ENCODE data around the gene ME2. TPM values are rescaled to one million over a fixed set of nuclear protein-coding genes. Genes with fewer than 3 reads are reported as not detected.

Gene ME2
- total RNA-seq, 1 experiment from 2014 or later, result 49.4 TPM

DNA sequence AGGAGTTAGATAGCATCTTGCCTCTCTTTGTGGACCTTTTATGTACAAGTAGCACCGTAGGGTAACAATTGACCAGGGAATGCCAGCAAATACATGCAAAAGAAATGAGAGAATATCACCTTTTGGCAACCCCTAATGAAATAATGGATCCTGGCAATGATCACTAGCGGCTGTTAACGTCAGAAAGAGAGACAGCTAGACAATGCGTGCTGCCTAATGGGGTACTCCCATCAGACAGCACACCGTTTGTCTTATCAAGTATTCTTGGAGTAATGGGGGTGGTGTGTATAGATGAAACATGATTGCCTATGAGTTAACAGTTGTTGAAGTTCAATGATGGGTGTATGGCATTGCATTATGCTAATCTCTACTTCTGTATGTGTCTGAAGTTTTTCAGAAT is 90.5 kb downstream of the ME2 start:
- no peak overlapping the region for H4K8ac ChIP-seq (replicated peaks; ENCODE audit: insufficient read length, low read depth, low read length)
- TF ChIP-seq, protein P1, sequence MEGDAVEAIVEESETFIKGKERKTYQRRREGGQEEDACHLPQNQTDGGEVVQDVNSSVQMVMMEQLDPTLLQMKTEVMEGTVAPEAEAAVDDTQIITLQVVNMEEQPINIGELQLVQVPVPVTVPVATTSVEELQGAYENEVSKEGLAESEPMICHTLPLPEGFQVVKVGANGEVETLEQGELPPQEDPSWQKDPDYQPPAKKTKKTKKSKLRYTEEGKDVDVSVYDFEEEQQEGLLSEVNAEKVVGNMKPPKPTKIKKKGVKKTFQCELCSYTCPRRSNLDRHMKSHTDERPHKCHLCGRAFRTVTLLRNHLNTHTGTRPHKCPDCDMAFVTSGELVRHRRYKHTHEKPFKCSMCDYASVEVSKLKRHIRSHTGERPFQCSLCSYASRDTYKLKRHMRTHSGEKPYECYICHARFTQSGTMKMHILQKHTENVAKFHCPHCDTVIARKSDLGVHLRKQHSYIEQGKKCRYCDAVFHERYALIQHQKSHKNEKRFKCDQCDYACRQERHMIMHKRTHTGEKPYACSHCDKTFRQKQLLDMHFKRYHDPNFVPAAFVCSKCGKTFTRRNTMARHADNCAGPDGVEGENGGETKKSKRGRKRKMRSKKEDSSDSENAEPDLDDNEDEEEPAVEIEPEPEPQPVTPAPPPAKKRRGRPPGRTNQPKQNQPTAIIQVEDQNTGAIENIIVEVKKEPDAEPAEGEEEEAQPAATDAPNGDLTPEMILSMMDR (conservative IDR thresholded peaks at IDR 0.05), result no peak
- Mint-ChIP-seq H3K36me3 (ENCODE audit: insufficient read depth in 1 of 3, low read depth in 3 of 3) (peaks cover 0 to 4% (median under 1%) of the 10 kb centered on the region in 3 experiments; a peak in 4 of 7 replicates), H3K27me3 (ENCODE audit: low read depth) (no peaks in the 10 kb centered on the region; the same call in 1 of the 2 replicates), H3K4me3 (peak overlapping the region; percentile 88 to 93), H3K4me1 (peaks cover 23 to 25% of the 10 kb centered on the region in 2 experiments), H3K9me3 (peaks cover 4 to 8% of the 10 kb centered on the region in 2 experiments; a peak in 4 of 5 replicates), H3K27ac (no peak overlapping the region)
- no peak overlapping the region for H2BK15ac ChIP-seq (ENCODE audit: low read depth, low read length)
- no peak overlapping the region for H3T11ph ChIP-seq (ENCODE audit: low read length)
- H3K23me2 ChIP-seq (ENCODE audit: insufficient read length, low read depth, low read length, poor library complexity, severe bottlenecking), result peaks cover 10% of the 10 kb centered on the region
- no peak overlapping the region for H3K14ac ChIP-seq (ENCODE audit: insufficient read depth, low read length)
- no peak overlapping the region for H3K23ac ChIP-seq (ENCODE audit: insufficient read length, low read depth, low read length)
- H3K9me3 ChIP-seq (ENCODE audit: control insufficient read depth, low read depth, low read length), result no peaks in the 10 kb centered on the region
- H3K79me1 ChIP-seq (ENCODE audit: insufficient read depth, low read depth, low read length, poor library complexity, severe bottlenecking), result no peaks in the 10 kb centered on the region
- H2BK5ac ChIP-seq (ENCODE audit: insufficient read length, low read length), result no peak overlapping the region
- H2BK12ac ChIP-seq (ENCODE audit: insufficient read length, low read depth, low read length), result no peak overlapping the region
- H3K27ac ChIP-seq (ENCODE audit: insufficient read length, low read depth, low read length), result no peak overlapping the region
- no peak overlapping the region for H2AFZ ChIP-seq (ENCODE audit: low read length)
- H3K4me1 ChIP-seq (ENCODE audit: insufficient read depth, low read length), result peaks cover 2% of the 10 kb centered on the region; the same call in 1 of the 2 replicates
- no peak overlapping the region for H3K4ac ChIP-seq (ENCODE audit: low read depth, low read length)
- peak overlapping the region; percentile 66 for H3K4me2 ChIP-seq (ENCODE audit: insufficient read depth, insufficient read length, low read length)
- no peak overlapping the region for H4K5ac ChIP-seq (ENCODE audit: insufficient read length, low read depth, low read length)
- H4K91ac ChIP-seq (ENCODE audit: insufficient read length, low read depth, low read length), result no peak overlapping the region
- H3K27me3 ChIP-seq (ENCODE audit: insufficient read depth, low read length), result no peaks in the 10 kb centered on the region
- no peak overlapping the region for H3K56ac ChIP-seq (ENCODE audit: insufficient read length, low read depth, low read length)
- no peak overlapping the region for H2BK20ac ChIP-seq (ENCODE audit: low read depth, low read length, poor library complexity, severe bottlenecking)
- H2BK120ac ChIP-seq (ENCODE audit: low read depth, low read length, poor library complexity, severe bottlenecking), result no peak overlapping the region
- no peaks in the 10 kb centered on the region for H4K20me1 ChIP-seq (ENCODE audit: control insufficient read depth, insufficient read depth, insufficient read length)
- DNase-seq, result no peak
- no CpG with 5 or more reads among the region's 5 CpGs for WGBS (ENCODE audit: extremely low coverage, insufficient read length, low lambda C conversion rate)
- no peak overlapping the region for H2AK5ac ChIP-seq (ENCODE audit: insufficient read length, low read length)
- no peak overlapping the region for H3K9ac ChIP-seq (ENCODE audit: extremely low read depth, insufficient read length, low read length)
- H3K79me2 ChIP-seq (ENCODE audit: insufficient read depth, low read length), result no peaks in the 10 kb centered on the region
- H3K18ac ChIP-seq (ENCODE audit: insufficient read length, low read depth, low read length), result no peak overlapping the region

All from H9 (cell line).